NCI-H526 (cell line): ENCODE results near the gene ATCAY.

Source experiments
- DNase-seq, 2 experiments: peaks; one replicate each; lab custom pipeline; 2025; lab: John Stamatoyannopoulos, UW

ATCAY gene

GRCh38 chr19:3880471-3881271 lies at the start of gene ATCAY:
Gene ATCAY (plus strand): TSS chr19:3880685. CDS start chr19:3885768, 5,083 bp downstream.
- peak; percentile 74 to 83 for DNase-seq

- no peak for DNase-seq
Observed at GRCh38 chr19:3831601-3832000, 48.9 kb upstream of the ATCAY start.

GRCh38 chr19:3832001-3832400 lies 48.5 kb upstream of the ATCAY start:
- DNase-seq, result no peak

- no peak for DNase-seq
Observed at GRCh38 chr19:3833578-3834348, 46.7 kb upstream of the ATCAY start.

- no peak for DNase-seq
Observed at GRCh38 chr19:3834349-3835054, 46.0 kb upstream of the ATCAY start.

GRCh38 chr19:3835055-3835435 lies 45.4 kb upstream of the ATCAY start:
- no peak for DNase-seq

- no peak for DNase-seq
Observed at GRCh38 chr19:3836887-3837286, 43.6 kb upstream of the ATCAY start.

- DNase-seq, result no peak
Observed at GRCh38 chr19:3837332-3837731, 43.2 kb upstream of the ATCAY start.

GRCh38 chr19:3837922-3838321 lies 42.6 kb upstream of the ATCAY start:
- DNase-seq, result no peak

- no peak for DNase-seq
Observed at GRCh38 chr19:3838661-3839060, 41.8 kb upstream of the ATCAY start.

GRCh38 chr19:3839941-3840340 lies 40.5 kb upstream of the ATCAY start:
- no peak for DNase-seq

- DNase-seq, result no peak
Observed at GRCh38 chr19:3840804-3841203, 39.7 kb upstream of the ATCAY start.

- no peak for DNase-seq
Observed at GRCh38 chr19:3842948-3843347, 37.5 kb upstream of the ATCAY start.

- no peak for DNase-seq
Observed at GRCh38 chr19:3844596-3844995, 35.9 kb upstream of the ATCAY start.

GRCh38 chr19:3849092-3849491 lies 31.4 kb upstream of the ATCAY start:
- DNase-seq, result peak in 1 of 2 experiments; percentile 53

GRCh38 chr19:3849787-3850186 lies 30.7 kb upstream of the ATCAY start:
- DNase-seq, result no peak

GRCh38 chr19:3850320-3850972 lies 30.0 kb upstream of the ATCAY start:
- DNase-seq, result no peak

- DNase-seq, result no peak
Observed at GRCh38 chr19:3851254-3852176, 29.0 kb upstream of the ATCAY start.

GRCh38 chr19:3852177-3852511 lies 28.3 kb upstream of the ATCAY start:
- no peak for DNase-seq

- no peak for DNase-seq
Observed at GRCh38 chr19:3852614-3853254, 27.8 kb upstream of the ATCAY start.

- DNase-seq, result no peak
Observed at GRCh38 chr19:3855320-3855719, 25.2 kb upstream of the ATCAY start.
